DMS153 treated with DMSO at 0.1 percent for 48 hours (cell line): ENCODE data around the gene SCGB1A1.

Source experiments
- DNase-seq: peaks from one replicate; lab custom pipeline; 2025; ENCODE audit not compliant: unreplicated experiment; lab: John Stamatoyannopoulos, UW

The SCGB1A1 gene

GRCh38 chr11:62398011-62398994, 20.5 kb upstream of the SCGB1A1 start:
- no peak for DNase-seq

DNA sequence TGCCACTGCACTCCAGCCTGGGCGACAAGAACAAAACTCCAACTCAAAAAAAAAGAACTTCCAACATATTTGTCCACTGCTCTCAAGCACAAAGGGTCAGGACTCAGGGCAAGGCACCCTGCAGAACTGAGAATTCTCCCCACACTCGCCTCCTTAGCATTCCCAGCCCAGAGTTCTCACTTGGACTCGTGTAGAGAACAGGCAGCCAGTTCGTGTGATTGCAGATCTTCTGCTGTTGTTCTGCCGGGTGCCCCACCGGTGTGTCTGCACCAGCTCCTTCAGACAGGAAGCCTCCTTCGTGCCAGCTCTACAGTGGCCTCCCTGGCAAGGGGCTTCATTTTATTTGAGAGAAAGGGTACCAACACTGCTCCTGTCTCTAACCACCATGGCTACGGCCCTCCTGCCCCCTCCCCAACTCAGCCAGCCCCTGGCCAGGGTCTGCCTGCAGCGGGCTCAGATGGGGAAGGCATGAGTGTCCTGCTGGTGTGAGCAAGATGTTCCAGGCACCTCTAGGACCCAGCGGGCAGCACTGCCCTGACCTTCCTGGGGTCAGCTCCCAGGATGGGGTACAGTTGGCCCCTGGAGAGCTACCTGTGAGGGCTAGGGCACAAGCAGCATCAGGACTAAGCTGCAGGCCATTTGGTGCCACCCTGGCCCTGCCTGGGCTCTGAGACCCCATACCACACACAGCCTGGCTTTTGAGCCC, 19.5 kb upstream of the SCGB1A1 start:
- no peak for DNase-seq

- DNase-seq: no peak
These were observed 19.0 kb upstream of the SCGB1A1 start for GRCh38 chr11:62399878-62400266.

DNA sequence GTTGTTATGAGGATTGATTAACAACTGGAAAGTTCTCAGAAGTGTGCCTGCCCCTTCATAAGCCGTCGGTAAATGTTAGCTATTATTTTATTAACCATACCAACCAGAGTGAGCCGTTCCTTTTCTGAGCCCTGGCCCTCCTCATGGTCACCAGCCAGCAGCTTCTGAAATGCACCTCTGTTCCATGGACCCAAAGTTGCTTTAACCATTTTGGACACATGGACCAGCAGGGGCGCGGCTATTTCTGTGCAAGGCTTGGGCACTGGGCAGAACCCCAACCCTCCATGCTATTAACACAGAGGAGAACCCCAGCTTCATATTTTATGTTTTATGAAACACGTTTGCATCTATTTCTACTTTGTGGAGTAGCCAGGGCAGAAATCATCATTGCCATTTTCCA, 18.6 kb upstream of the SCGB1A1 start:
- no peak for DNase-seq

- DNase-seq: no peak
These were observed 18.1 kb upstream of the SCGB1A1 start for GRCh38 chr11:62400760-62401159.

DNA sequence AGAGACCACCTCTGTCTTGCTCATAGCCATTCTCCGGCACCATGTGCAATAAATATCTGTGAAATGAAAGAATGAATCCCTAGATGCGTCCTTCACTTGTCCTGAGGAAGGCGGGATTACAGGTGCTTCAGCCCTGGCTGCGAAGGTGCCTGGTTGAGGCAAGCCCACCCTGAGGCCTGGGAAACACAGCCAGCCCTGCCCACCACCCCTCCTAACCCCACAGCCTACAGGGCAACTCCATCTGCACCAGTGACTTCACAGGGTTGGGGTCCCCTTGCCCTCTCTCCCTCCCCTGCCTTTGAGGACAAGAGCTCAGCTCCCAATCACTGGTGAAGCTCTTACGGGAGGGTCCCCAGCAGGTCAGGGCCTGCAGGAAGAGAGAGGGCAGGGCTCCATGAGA, 17.5 kb upstream of the SCGB1A1 start:
- no peak for DNase-seq

DNA sequence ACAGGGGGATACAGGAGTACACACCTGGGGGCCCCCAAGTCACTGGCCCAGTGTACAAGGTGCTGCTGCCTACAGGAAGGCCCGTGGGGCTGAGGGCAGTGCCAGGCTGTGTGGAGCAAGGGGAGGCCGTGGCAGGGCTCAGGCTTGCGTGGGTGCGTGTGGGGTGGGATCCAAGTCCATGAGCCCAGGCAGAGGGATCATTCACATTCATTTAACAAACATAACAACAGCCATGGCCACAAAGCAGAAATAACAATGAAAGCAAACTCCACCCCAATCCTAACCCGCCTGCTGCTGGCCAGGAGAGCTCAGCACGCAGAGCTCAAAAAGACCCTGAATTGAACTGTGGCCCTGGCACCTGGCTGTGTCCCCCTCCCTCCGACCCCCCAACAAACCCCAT, 17.0 kb upstream of the SCGB1A1 start:
- DNase-seq: no peak

- DNase-seq: no peak
These were observed 16.4 kb upstream of the SCGB1A1 start for GRCh38 chr11:62402226-62402959.

GRCh38 chr11:62402960-62403730, 15.7 kb upstream of the SCGB1A1 start:
- DNase-seq: no peak

DNA sequence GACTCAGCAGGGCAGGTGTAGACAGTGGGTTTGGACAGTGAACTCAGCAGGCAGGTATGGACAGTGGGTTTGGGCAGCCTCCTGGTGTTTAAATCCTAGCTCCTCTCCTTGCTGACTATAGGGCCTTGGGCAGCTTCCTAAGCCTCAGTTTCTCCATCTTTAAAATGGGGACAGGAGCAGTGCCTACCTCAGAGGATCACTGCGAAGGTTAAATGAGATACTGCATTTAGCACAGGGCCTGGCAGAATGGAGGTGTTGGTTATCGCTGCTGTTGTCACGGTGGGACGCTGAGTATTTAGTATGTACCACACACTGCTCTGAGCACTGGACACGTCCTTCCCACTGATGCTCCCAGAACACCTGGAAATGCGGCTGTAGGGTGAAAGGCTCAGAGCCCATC, 14.4 kb upstream of the SCGB1A1 start:
- DNase-seq: no peak

GRCh38 chr11:62404901-62405300, 13.9 kb upstream of the SCGB1A1 start:
- DNase-seq: no peak

GRCh38 chr11:62406034-62406433, 12.8 kb upstream of the SCGB1A1 start:
- no peak for DNase-seq

GRCh38 chr11:62409831-62410230, 9.0 kb upstream of the SCGB1A1 start:
- no peak for DNase-seq

DNA sequence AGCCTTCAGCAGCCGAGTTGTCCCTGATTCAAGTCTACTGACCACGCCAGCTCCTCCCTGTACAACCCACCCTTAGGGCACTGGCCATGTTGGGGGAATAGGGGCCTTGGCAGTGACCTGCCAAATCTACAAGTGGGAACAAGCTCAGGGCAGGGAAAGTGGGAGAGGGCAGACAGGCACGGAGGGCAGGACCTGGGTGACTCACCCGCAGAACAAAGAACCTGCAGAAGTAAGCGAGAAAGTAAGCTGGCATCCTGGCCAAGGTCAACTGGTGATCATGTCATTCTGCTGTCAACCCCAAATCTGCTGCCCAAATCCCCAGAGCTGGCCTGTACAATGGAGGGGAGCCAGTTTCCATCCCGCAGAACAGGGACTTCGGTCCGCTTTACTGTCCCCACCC, 7.9 kb upstream of the SCGB1A1 start:
- no peak for DNase-seq

DNA sequence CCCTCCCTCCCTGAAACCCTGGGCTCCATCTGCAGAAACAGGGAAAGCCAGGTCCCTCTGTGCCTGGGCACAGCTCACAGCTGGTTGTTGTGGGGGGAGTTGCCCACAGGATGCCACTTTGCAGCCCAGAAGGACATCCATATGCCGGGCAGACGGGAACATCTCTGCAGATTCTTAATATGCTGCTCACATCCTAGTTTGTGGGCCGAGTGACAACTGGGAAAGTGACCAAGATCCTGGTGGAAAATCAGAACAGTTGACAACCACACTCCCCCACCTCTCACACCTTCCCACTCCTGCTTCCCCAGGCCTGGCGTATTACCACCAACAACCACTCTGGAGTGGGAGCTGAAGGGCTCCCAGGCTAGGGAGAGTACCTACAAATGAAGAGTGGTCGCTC, 7.3 kb upstream of the SCGB1A1 start:
- DNase-seq: no peak

GRCh38 chr11:62413060-62413696, 5.7 kb upstream of the SCGB1A1 start:
- no peak for DNase-seq

DNA sequence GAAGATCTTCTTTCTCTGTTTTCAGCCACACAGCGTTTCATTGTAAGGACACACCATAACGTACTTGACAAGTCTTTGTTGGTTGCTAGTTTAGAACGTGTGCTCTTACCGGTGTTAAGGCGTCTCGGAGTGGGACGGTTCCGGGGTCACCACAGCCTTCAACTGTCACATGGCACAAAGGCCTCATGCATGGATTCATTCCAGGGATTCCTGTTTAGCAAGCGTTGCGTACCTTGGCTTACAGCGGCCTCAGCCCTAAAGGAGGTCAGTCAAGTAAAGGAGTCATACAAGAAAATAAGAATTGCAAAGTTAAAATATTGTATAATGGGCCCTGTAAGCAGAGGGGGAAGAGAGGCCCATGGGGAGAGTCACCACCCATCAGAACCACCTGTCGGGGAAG, 2.2 kb upstream of the SCGB1A1 start:
- no peak for DNase-seq

DNA sequence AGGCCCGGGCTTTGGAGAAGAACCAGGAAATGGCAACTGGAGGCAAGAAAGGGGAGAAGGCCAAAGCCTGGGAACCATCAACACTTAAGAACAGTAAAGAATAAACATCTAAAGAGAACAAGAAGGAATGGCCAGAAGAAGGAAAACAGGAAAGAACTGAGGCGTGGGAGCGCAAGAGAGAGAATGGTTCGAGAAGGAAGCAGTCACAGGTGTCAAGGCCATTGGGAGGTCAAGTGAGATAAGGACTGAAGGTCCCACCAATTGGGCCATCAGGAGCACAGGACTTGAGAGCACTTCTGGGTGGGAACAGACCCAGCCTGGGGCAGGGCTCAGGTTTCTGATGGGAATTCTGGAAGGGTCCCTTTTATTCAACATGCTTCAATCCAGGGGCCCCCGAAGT, 697 bp upstream of the SCGB1A1 start:
- no peak for DNase-seq

DNA sequence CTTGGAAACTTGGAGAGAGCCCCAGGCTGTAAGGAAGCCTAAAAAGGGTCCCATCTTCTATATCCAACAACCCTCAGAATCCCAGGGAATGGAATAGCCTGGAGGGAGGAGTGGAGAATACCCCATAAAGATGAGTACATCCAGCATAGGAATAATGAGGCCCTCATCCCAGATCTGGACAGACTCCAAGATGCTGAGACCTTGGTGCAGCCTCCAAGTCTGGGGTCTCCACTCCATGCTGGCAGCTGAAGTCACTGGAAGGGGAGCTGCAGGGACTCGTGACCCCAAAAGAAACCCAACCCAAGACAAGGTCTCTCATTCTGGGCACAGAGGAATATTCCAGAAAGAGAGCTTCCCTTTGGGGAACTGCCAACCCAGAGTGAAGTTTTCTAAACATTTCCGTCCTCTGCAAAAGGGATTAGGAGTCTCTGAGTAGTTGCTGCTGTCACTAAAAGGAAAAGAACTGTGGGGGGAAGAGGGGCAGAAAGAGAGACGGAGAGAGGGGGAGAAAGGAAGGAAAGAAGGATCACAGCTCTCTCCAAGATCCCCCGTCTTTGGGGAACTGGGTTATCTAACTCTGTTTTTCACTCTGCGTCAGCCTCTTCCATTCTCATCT, 589 bp downstream of the SCGB1A1 start:
- no peak for DNase-seq

GRCh38 chr11:62419943-62420342, 1.1 kb downstream of the SCGB1A1 start:
- no peak for DNase-seq
